ENCODE measurements around the gene MAP3K13. TPM values are rescaled to one million over a fixed set of nuclear protein-coding genes. Genes with fewer than 3 reads are reported as not detected.

Gene MAP3K13
- polyA plus RNA-seq, 1 donor, result 52.3 TPM

DNA sequence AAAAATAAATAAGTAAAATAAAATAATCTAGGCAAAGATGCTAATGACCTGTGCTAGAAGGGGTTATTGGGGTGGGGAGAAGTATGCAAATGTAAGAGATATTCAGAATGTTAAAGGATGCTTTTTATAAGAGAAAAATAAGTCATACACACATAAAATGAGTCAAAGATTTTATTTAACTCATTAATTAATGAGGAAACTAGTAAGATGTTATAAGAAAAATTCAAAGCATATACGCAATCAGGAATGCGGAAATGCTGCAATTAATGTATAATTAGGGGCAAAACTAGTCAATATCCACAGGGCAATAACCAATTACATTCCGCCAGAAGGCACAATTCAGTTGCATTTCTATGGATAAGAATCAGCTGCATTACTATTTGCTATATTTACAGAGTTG, 30.1 kb downstream of the MAP3K13 start:
- no peaks in the 10 kb centered on the region for H3K27me3 ChIP-seq (ENCODE audit: control insufficient read depth, insufficient read depth, low read length)
- no peak for DNase-seq
- H3K36me3 ChIP-seq (ENCODE audit: control insufficient read depth, insufficient read depth, low read length), result no peaks in the 10 kb centered on the region
- H3K4me1 ChIP-seq (ENCODE audit: control insufficient read depth, insufficient read depth, low read length), result no peaks in the 10 kb centered on the region
- no peak overlapping the region for H3K27ac ChIP-seq (ENCODE audit: low read length)
- WGBS (ENCODE audit: insufficient coverage, low lambda C conversion rate), result 80% methylated on average over 1 of the region's 3 CpGs
- no peak overlapping the region for H3K4me3 ChIP-seq (ENCODE audit: low read length)
- H3K9me3 ChIP-seq (ENCODE audit: control insufficient read depth, low read depth, low read length), result no peaks in the 10 kb centered on the region

DNA sequence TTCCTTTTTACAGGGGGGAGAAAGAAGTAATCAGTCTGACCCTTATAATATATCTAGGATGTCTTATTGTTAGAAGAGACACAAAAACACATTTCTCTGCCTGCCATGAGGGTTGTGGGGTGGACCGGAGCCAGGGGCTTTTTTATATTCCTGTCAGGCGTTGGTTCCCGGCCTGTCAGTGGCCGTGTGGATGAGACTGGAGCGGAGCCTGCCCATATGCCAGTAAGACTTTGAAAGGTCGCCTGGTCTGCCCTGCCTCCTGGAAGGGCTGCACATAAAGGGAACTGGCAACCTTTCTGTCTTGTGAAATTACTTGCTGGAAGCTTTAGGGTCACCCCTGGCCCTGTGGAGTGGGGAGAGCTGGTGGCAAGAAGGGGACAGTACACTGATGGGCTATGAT, 34.7 kb downstream of the MAP3K13 start:
- no peak for DNase-seq
- Histone ChIP-seq H3K27ac (ENCODE audit: low read length) (no peak overlapping the region), H3K36me3 (ENCODE audit: control insufficient read depth, insufficient read depth, low read length) (no peaks in the 10 kb centered on the region), H3K9me3 (ENCODE audit: control insufficient read depth, low read depth, low read length) (no peaks in the 10 kb centered on the region), H3K27me3 (ENCODE audit: control insufficient read depth, insufficient read depth, low read length) (no peaks in the 10 kb centered on the region), H3K4me3 (ENCODE audit: low read length) (no peak overlapping the region), H3K4me1 (ENCODE audit: control insufficient read depth, insufficient read depth, low read length) (no peaks in the 10 kb centered on the region)
- WGBS (ENCODE audit: insufficient coverage, low lambda C conversion rate), result no CpG with 5 or more reads among the region's 6 CpGs

DNA sequence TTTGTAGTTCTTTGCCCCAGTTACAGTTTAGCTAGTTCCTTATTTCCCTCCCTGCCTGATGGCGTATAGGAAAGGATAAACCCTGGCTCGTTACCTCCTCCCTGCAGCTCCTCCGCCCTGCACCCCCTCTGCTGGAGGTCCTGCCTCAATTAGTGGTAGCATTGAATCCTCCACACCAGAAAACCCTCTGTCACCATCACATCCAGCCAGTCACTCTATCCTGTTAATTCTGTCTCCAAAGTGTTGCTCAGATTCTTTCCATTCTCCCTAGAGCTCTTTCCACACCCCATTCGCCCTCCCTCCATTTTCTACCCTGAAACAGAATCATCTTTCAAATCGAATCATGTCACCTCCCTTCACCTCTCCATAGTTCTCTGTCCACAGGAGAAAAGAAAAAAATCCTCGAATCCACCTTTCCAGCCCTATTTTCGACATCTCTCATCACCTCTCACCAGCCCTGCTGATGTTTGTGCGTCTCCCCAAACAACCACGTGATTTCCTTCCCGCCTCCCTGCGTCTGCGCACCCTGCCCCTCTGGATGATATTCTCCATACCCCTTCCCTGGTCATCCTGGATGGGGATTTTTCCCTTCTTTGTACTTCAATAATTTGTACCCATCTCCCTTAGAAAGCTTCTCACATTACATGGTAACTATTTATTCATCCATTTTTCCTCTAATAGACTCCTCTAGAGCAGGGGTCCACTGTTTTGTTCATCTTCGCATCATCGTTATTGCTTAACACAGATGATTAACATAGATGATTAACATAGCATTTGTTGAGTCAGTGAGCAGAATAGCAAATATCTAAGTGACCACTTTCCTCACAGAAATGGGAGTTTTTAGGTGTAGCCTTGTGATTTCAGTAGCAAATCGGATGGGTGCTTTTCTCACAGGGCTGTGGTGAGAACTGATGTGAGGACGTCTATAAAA, 37.1 kb downstream of the MAP3K13 start:
- H3K9me3 ChIP-seq (ENCODE audit: control insufficient read depth, low read depth, low read length), result no peaks in the 10 kb centered on the region
- H3K4me3 ChIP-seq (ENCODE audit: low read length), result no peak overlapping the region
- no peak overlapping the region for H3K27ac ChIP-seq (ENCODE audit: low read length)
- no peaks in the 10 kb centered on the region for H3K4me1 ChIP-seq (ENCODE audit: control insufficient read depth, insufficient read depth, low read length)
- 50% methylated on average over 2 of the region's 16 CpGs for WGBS (ENCODE audit: insufficient coverage, low lambda C conversion rate)
- H3K27me3 ChIP-seq (ENCODE audit: control insufficient read depth, insufficient read depth, low read length), result no peaks in the 10 kb centered on the region
- DNase-seq, result no peak
- H3K36me3 ChIP-seq (ENCODE audit: control insufficient read depth, insufficient read depth, low read length), result peaks cover 2% of the 10 kb centered on the region

DNA sequence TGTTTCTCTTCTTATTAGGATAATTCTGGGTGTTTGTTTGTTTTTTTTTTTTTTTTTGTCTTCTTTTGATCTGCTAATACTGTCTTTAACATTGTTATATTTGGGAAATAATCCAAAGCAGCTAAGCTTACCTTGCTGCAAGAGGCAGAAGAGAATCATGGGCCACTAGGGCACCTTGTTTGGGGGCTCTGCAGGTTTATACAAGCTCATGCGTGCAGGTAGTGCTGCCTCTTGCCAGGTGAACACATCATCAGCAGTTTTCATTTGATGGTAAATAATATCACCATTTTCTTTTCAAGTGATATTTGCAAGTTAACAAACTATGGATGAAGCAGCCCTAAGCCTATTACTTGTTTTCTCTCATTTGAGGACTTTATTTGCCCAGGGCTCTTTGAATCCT, 37.9 kb downstream of the MAP3K13 start:
- Histone ChIP-seq H3K27me3 (ENCODE audit: control insufficient read depth, insufficient read depth, low read length) (no peaks in the 10 kb centered on the region), H3K36me3 (ENCODE audit: control insufficient read depth, insufficient read depth, low read length) (peaks cover 2% of the 10 kb centered on the region), H3K4me1 (ENCODE audit: control insufficient read depth, insufficient read depth, low read length) (no peaks in the 10 kb centered on the region), H3K9me3 (ENCODE audit: control insufficient read depth, low read depth, low read length) (no peaks in the 10 kb centered on the region), H3K4me3 (ENCODE audit: low read length) (no peak overlapping the region), H3K27ac (ENCODE audit: low read length) (no peak overlapping the region)
- DNase-seq, result no peak
- WGBS (ENCODE audit: insufficient coverage, low lambda C conversion rate), result no CpG with 5 or more reads among the region's 1 CpG

DNA sequence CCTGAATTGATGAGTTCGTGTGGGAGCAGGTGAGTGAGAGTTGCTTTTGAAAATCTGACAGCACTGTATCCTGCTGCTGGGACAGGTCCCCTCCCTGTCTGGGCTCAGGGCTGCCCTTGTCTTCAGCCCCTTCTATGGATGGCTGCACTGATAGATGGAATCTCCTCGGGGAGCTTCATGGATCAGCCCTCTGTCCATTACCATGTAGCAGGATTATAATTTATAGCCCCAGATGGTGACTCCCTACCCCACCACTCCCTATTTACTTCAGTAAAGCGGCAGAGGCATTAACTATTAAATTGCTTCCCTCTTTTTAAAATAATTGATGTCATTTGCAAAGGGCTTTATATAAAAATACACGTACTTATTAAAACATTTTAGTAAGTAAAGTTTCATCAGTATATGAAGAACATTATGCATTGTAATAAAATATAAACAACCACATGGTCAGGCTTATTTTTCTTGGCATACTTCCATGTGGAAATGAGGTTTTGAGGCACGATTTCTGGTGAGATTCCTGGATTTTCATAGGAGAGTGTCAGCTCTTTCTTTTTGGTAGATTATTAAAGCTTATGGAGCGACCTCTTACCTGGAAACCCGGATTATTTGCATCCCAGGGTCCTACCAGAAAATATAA, 38.5 kb downstream of the MAP3K13 start:
- Histone ChIP-seq H3K4me3 (ENCODE audit: low read length) (no peak overlapping the region), H3K36me3 (ENCODE audit: control insufficient read depth, insufficient read depth, low read length) (peaks cover 2% of the 10 kb centered on the region), H3K4me1 (ENCODE audit: control insufficient read depth, insufficient read depth, low read length) (no peaks in the 10 kb centered on the region), H3K27ac (ENCODE audit: low read length) (no peak overlapping the region), H3K9me3 (ENCODE audit: control insufficient read depth, low read depth, low read length) (no peaks in the 10 kb centered on the region), H3K27me3 (ENCODE audit: control insufficient read depth, insufficient read depth, low read length) (no peaks in the 10 kb centered on the region)
- no peak for DNase-seq
- 100% methylated on average over 1 of the region's 7 CpGs for WGBS (ENCODE audit: insufficient coverage, low lambda C conversion rate)

DNA sequence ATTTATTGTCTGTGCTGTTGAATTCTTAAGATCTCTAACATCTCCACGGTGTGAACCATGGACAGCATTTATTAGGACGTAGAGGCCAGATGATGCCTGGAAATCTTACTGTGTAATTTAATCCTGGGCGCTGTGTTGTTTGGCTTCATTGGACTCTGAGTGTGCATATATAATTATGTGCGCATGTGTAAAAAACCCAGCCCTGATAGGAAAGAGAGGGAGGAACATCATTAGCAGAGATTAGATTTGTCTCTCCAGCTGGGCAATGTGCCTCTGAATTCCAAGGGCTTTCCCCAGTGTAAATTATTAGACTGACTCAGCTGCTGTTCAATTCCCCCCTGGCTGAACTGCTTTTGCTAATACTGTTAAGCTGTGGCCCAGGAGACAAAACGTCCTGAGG, 39.6 kb downstream of the MAP3K13 start:
- Histone ChIP-seq H3K27ac (ENCODE audit: low read length) (no peak overlapping the region), H3K4me1 (ENCODE audit: control insufficient read depth, insufficient read depth, low read length) (no peaks in the 10 kb centered on the region), H3K9me3 (ENCODE audit: control insufficient read depth, low read depth, low read length) (no peaks in the 10 kb centered on the region), H3K4me3 (ENCODE audit: low read length) (no peak overlapping the region), H3K27me3 (ENCODE audit: control insufficient read depth, insufficient read depth, low read length) (no peaks in the 10 kb centered on the region), H3K36me3 (ENCODE audit: control insufficient read depth, insufficient read depth, low read length) (peaks cover 2% of the 10 kb centered on the region)
- DNase-seq, result peak; percentile 39 to 67
- WGBS (ENCODE audit: insufficient coverage, low lambda C conversion rate), result no CpG with 5 or more reads among the region's 5 CpGs

DNA sequence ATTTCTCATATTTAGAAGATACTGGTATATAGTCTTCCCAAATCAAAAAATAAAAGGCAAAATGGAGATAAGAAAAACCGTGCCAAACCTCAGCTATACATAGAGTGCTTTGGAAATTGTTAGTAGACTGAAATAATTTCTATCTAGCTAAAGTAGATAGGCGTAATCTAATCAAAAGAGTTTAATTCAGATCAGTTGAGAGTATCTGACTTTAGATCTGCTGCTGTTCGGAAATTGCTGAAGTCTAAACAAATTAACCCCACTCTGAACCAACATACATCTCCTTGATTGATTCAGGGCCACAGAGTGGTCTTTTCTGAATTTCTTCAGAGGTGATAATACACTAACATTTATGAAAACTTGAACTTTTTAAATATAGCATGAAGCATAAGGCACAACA, 40.1 kb downstream of the MAP3K13 start:
- no peaks in the 10 kb centered on the region for H3K9me3 ChIP-seq (ENCODE audit: control insufficient read depth, low read depth, low read length)
- WGBS (ENCODE audit: insufficient coverage, low lambda C conversion rate), result 50% methylated on average over 1 of the region's 3 CpGs

DNA sequence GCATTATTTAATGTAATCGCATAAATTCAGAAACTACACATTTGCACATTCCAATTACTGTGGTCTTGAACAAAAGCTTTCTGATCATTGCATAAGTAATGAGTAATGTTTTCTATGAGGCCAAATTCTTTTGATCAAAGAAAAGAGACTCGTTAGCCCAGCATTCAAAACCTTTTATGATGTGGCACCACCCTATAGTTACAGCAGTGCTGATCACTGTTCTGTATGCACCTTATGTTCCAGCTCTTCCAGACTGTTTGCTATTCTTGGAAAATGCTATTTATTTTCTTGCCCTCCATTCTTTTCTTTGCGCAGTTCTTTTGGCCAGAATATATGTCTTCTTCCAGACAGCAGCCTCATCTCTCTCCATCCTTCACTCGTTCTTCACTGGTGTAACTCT, 42.3 kb downstream of the MAP3K13 start:
- Histone ChIP-seq H3K4me1 (ENCODE audit: control insufficient read depth, insufficient read depth, low read length) (no peaks in the 10 kb centered on the region), H3K9me3 (ENCODE audit: control insufficient read depth, low read depth, low read length) (no peaks in the 10 kb centered on the region), H3K27me3 (ENCODE audit: control insufficient read depth, insufficient read depth, low read length) (no peaks in the 10 kb centered on the region), H3K36me3 (ENCODE audit: control insufficient read depth, insufficient read depth, low read length) (peaks cover 2% of the 10 kb centered on the region), H3K4me3 (ENCODE audit: low read length) (no peak overlapping the region), H3K27ac (ENCODE audit: low read length) (no peak overlapping the region)
- WGBS (ENCODE audit: insufficient coverage, low lambda C conversion rate), result 92% methylated on average over 2 of the region's 4 CpGs
- no peak for DNase-seq

More for the DNA sequence above, 40.1 kb downstream of the MAP3K13 start:
- no peaks in the 10 kb centered on the region for H3K4me1 ChIP-seq (ENCODE audit: control insufficient read depth, insufficient read depth, low read length)
- no peak overlapping the region for H3K27ac ChIP-seq (ENCODE audit: low read length)
- H3K36me3 ChIP-seq (ENCODE audit: control insufficient read depth, insufficient read depth, low read length), result peaks cover 2% of the 10 kb centered on the region
- H3K27me3 ChIP-seq (ENCODE audit: control insufficient read depth, insufficient read depth, low read length), result no peaks in the 10 kb centered on the region
- no peak overlapping the region for H3K4me3 ChIP-seq (ENCODE audit: low read length)
- no peak for DNase-seq

DNA sequence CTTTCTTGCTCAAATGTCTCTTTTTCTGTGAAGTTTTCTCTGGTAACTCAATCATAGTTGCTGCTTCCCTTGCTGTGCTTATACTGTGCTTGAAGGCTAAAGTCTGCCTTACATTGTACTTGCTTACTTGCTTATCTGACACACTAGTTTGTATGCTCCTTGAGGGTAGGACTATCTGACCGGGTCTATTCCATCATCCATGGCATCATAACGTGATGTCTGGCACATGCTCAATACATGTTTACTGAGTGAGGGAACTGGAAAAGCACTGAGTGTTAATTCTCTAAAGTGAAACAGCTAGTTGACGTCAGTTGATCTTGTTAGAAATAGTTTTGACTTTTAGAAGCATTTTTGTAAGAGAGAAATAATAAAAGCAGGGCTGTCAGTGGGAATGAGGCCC, 42.7 kb downstream of the MAP3K13 start:
- no peaks in the 10 kb centered on the region for H3K27me3 ChIP-seq (ENCODE audit: control insufficient read depth, insufficient read depth, low read length)
- H3K4me3 ChIP-seq (ENCODE audit: low read length), result no peak overlapping the region
- H3K27ac ChIP-seq (ENCODE audit: low read length), result no peak overlapping the region
- no peaks in the 10 kb centered on the region for H3K9me3 ChIP-seq (ENCODE audit: control insufficient read depth, low read depth, low read length)
- WGBS (ENCODE audit: insufficient coverage, low lambda C conversion rate), result 100% methylated on average over 1 of the region's 3 CpGs
- no peaks in the 10 kb centered on the region for H3K4me1 ChIP-seq (ENCODE audit: control insufficient read depth, insufficient read depth, low read length)
- peaks cover 2% of the 10 kb centered on the region for H3K36me3 ChIP-seq (ENCODE audit: control insufficient read depth, insufficient read depth, low read length)
- DNase-seq, result no peak

DNA sequence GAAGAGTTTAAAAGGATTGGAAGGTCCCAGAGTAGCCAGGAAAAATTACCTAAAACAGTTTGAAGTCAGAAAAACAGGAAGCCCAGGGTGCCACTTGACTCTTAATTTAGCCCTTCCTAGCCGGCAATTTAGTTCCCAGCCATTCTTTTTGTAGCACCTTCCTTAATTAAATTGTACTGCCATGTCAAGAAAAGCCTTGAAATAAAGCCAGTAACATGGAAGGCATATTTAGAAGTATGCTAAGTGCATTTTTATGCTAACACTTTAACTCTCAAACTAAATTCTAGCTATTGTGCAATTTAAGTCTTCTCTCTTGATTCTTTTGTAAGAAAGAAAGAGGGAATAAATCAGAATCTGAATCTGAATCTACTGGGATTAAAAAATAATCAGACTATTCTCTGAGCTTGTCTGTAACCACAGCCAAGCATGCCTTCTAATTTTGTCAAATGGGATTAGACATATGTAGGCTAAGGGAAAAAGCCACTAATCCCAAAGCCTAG, 43.2 kb downstream of the MAP3K13 start:
- H3K36me3 ChIP-seq (ENCODE audit: control insufficient read depth, insufficient read depth, low read length), result peaks cover 2% of the 10 kb centered on the region
- H3K27ac ChIP-seq (ENCODE audit: low read length), result no peak overlapping the region
- whole genome bisulfite sequencing (ENCODE audit: insufficient coverage, low lambda C conversion rate), result 67% methylated on average over 1 of the region's 1 CpG
- H3K4me1 ChIP-seq (ENCODE audit: control insufficient read depth, insufficient read depth, low read length), result no peaks in the 10 kb centered on the region
- no peak overlapping the region for H3K4me3 ChIP-seq (ENCODE audit: low read length)
- H3K27me3 ChIP-seq (ENCODE audit: control insufficient read depth, insufficient read depth, low read length), result no peaks in the 10 kb centered on the region
- no peak for DNase-seq
- no peaks in the 10 kb centered on the region for H3K9me3 ChIP-seq (ENCODE audit: control insufficient read depth, low read depth, low read length)

Data from large intestine (tissue), 3 donors.